DOHH2 (cell line): Measurements from ENCODE around the gene SIK3.
"Not testable (repeated sequence)": the region's sequence is repeated elsewhere in the genome, so short reads cannot be mapped to it uniquely, and the experiment has no call there.

Experiments used
- H3F3A ChIP-seq: fragments of 200-600 bp; sonication (generic), shearing (Covaris generic); 2 replicates; pipeline ENCODE4 v1.6.0; 2016; ENCODE audit warnings: antibody characterized with exemption, mild to moderate bottlenecking; ENCODE audit not compliant: control insufficient read depth, insufficient read depth
- H3K27ac ChIP-seq: fragments of 200-600 bp; sonication (generic); 2 replicates; pipeline ENCODE4 v1.5.1; 2014; ENCODE audit warnings: low read depth, mild to moderate bottlenecking, low read length, moderate library complexity
- H3K27me3 ChIP-seq: fragments of 200-600 bp; sonication (generic); 2 replicates; pipeline ENCODE4 v1.6.1; 2014; ENCODE audit warnings: mild to moderate bottlenecking, low read length, mixed read lengths; ENCODE audit not compliant: control insufficient read depth
- H3K36me3 ChIP-seq: fragments of 200-600 bp; sonication (generic); 2 replicates; pipeline ENCODE4 v1.6.1; 2014; ENCODE audit warnings: mild to moderate bottlenecking, low read length, moderate library complexity, mixed read lengths; ENCODE audit not compliant: control insufficient read depth
- H3K4me1 ChIP-seq: fragments of 200-600 bp; sonication (generic); 2 replicates; pipeline ENCODE4 v1.6.1; 2014; ENCODE audit warnings: mild to moderate bottlenecking, low read length, mixed read lengths; ENCODE audit not compliant: control insufficient read depth
- H3K4me2 ChIP-seq: fragments of 200-600 bp; sonication (generic); 2 replicates; pipeline ENCODE4 v1.6.0; 2014; ENCODE audit warnings: mild to moderate bottlenecking, low read length, moderate library complexity
- H3K4me3 ChIP-seq: fragments of 200-600 bp; sonication (generic); 2 replicates; pipeline ENCODE4 v1.5.1; 2014; ENCODE audit warnings: mild to moderate bottlenecking, low read length, mixed read lengths
- H3K79me2 ChIP-seq: fragments of 200-600 bp; sonication (generic); 2 replicates; pipeline ENCODE4 v1.6.1; 2014; ENCODE audit warnings: mild to moderate bottlenecking, low read length, mixed read lengths; ENCODE audit not compliant: control insufficient read depth
- H3K9me2 ChIP-seq: fragments of 200-600 bp; sonication (generic); replicated peaks from 2 replicates; pipeline ENCODE4 v1.6.1; 2014; ENCODE audit warnings: mild to moderate bottlenecking, low read length, mixed read lengths; ENCODE audit not compliant: control insufficient read depth
- H3K9me3 ChIP-seq: fragments of 200-600 bp; sonication (generic); 2 replicates; pipeline ENCODE4 v1.6.1; 2014; ENCODE audit warnings: antibody characterized with exemption, low read length, mixed read lengths; ENCODE audit not compliant: control insufficient read depth, insufficient read depth
- H4K20me1 ChIP-seq: fragments of 200-600 bp; sonication (generic); 2 replicates; pipeline ENCODE4 v1.6.0; 2014; ENCODE audit warnings: low read depth, mild to moderate bottlenecking, antibody characterized with exemption, low read length, moderate library complexity; ENCODE audit not compliant: control insufficient read depth, insufficient read depth
- CTCF ChIP-seq: fragments of 200-600 bp; sonication (generic); IDR thresholded peaks from one replicate; pipeline ENCODE4 v1.5.1; 2014; ENCODE audit warnings: antibody characterized with exemption, mild to moderate bottlenecking, low read depth, low read length; ENCODE audit not compliant: poor library complexity, severe bottlenecking
- EZH2phosphoT487 ChIP-seq: fragments of 200-600 bp; sonication (generic); IDR thresholded peaks from 2 replicates; pipeline ENCODE4 v1.6.1; 2017; ENCODE audit warnings: borderline replicate concordance, mild to moderate bottlenecking, antibody characterized with exemption, low read length, moderate library complexity, mixed read lengths

SIK3 gene

DNA sequence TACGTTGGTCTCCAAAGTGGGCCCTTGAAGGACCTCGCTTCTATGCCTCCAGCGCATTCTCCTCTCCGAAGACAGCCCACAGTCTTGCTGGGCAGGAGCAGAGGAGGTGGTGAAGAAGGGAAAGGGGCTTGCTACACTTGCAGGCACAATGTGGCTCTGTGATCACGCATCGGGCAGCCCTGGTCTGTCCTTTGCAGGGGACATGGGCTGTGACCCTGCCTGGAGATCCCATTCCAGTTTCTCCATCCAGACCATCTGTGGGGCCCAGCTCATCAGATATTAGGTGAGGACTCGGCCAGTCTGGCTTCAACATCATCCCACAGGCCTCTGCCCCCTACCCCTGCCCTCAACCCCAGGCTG lies 261.6 kb downstream of the SIK3 start:
- H3K4me3 ChIP-seq: no peak overlapping the region
- no peaks in the 10 kb centered on the region for H3K36me3 ChIP-seq
- H3K9me3 ChIP-seq: no peaks in the 10 kb centered on the region
- H4K20me1 ChIP-seq: no peaks in the 10 kb centered on the region
- H3K9me2 ChIP-seq: no peaks in the 10 kb centered on the region
- TF ChIP-seq EZH2phosphoT487 (no peak), CTCF (no peak)
- no peaks in the 10 kb centered on the region for H3F3A ChIP-seq
- peaks cover 13% of the 10 kb centered on the region for H3K4me1 ChIP-seq
- no peaks in the 10 kb centered on the region for H3K27me3 ChIP-seq
- no peaks in the 10 kb centered on the region for H3K79me2 ChIP-seq
- H3K4me2 ChIP-seq: peak overlapping the region; percentile 91; the same call in 1 of the 2 replicates
- no peak overlapping the region for H3K27ac ChIP-seq

- TF ChIP-seq EZH2phosphoT487 (no peak), CTCF (peak; percentile 76)
- Histone ChIP-seq H3K4me1 (peaks cover 13% of the 10 kb centered on the region), H3K9me3 (no peaks in the 10 kb centered on the region), H4K20me1 (no peaks in the 10 kb centered on the region), H3K9me2 (no peaks in the 10 kb centered on the region), H3K27me3 (no peaks in the 10 kb centered on the region), H3K36me3 (no peaks in the 10 kb centered on the region), H3K4me3 (peak overlapping the region; percentile 77), H3K27ac (no peak overlapping the region), H3K79me2 (no peaks in the 10 kb centered on the region), H3F3A (no peaks in the 10 kb centered on the region), H3K4me2 (peak overlapping the region; percentile 91)
These were observed 262.2 kb downstream of the SIK3 start for GRCh38 chr11:116835791-116836631.

GRCh38 chr11:116835042-116835772 lies 263.0 kb downstream of the SIK3 start:
- Histone ChIP-seq H3K4me3 (peak overlapping the region; percentile 77), H3K9me3 (no peaks in the 10 kb centered on the region), H3K4me2 (peak overlapping the region; percentile 91), H3F3A (no peaks in the 10 kb centered on the region), H3K36me3 (no peaks in the 10 kb centered on the region), H3K4me1 (peaks cover 13% of the 10 kb centered on the region), H4K20me1 (no peaks in the 10 kb centered on the region), H3K79me2 (no peaks in the 10 kb centered on the region), H3K27me3 (no peaks in the 10 kb centered on the region), H3K27ac (no peak overlapping the region), H3K9me2 (no peaks in the 10 kb centered on the region)
- TF ChIP-seq EZH2phosphoT487 (no peak), CTCF (no peak)

- H3K9me2 ChIP-seq, H3K27me3 ChIP-seq, H3K79me2 ChIP-seq, H3F3A ChIP-seq, H3K36me3 ChIP-seq, H3K4me3 ChIP-seq, H4K20me1 ChIP-seq, H3K27ac ChIP-seq, H3K9me3 ChIP-seq: not testable (repeated sequence)
- peak overlapping the region; percentile 91; the same call in 1 of the 2 replicates for H3K4me2 ChIP-seq
- peaks cover 13% of the 10 kb centered on the region for H3K4me1 ChIP-seq
These were observed 263.6 kb downstream of the SIK3 start for GRCh38 chr11:116834535-116835041.
